ENCODE results near the gene SFTA2. TPM values are rescaled to one million over a fixed set of nuclear protein-coding genes. Genes with fewer than 3 reads are reported as not detected.
"Not testable (repeated sequence)": the region's sequence is repeated elsewhere in the genome, so short reads cannot be mapped to it uniquely, and the experiment has no call there.

Gene SFTA2
- total RNA-seq, 1 donor from 2014 or later = 2.7 TPM

DNA sequence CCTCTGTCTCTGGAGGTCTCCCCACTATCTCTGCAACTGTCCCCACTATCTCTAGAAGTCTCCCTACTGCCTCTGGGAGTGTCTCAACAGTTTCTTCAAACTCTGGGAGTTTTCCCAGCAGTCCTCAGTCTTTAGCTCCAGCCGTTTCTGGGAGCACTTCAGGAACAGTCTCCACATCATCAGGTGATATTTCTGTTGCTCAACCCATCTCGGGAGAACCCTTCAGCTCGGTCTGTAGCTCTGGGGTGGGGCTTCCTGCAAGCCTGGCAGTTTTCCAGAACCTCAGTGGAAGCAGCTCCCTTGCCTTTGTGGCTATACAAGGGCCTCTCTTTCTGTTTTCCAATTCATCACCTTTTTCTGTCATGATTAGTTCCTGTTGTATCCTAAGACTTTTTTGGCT lies 3.0 kb upstream of the SFTA2 start:
- Mint-ChIP-seq H3K27me3 (peaks cover 6% of the 10 kb centered on the region), H3K9me3 (no peaks in the 10 kb centered on the region), H3K4me1 (ENCODE audit: unreplicated experiment) (peaks cover 21% of the 10 kb centered on the region), H3K36me3 (no peaks in the 10 kb centered on the region), H3K27ac (peak overlapping the region; percentile 57), H3K4me3 (no peak overlapping the region)
- TF ChIP-seq, protein P1, sequence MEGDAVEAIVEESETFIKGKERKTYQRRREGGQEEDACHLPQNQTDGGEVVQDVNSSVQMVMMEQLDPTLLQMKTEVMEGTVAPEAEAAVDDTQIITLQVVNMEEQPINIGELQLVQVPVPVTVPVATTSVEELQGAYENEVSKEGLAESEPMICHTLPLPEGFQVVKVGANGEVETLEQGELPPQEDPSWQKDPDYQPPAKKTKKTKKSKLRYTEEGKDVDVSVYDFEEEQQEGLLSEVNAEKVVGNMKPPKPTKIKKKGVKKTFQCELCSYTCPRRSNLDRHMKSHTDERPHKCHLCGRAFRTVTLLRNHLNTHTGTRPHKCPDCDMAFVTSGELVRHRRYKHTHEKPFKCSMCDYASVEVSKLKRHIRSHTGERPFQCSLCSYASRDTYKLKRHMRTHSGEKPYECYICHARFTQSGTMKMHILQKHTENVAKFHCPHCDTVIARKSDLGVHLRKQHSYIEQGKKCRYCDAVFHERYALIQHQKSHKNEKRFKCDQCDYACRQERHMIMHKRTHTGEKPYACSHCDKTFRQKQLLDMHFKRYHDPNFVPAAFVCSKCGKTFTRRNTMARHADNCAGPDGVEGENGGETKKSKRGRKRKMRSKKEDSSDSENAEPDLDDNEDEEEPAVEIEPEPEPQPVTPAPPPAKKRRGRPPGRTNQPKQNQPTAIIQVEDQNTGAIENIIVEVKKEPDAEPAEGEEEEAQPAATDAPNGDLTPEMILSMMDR (conservative IDR thresholded peaks at IDR 0.05) = no peak
- DNase-seq (ENCODE audit: extremely low spot score, unreplicated experiment) = no peak

DNA sequence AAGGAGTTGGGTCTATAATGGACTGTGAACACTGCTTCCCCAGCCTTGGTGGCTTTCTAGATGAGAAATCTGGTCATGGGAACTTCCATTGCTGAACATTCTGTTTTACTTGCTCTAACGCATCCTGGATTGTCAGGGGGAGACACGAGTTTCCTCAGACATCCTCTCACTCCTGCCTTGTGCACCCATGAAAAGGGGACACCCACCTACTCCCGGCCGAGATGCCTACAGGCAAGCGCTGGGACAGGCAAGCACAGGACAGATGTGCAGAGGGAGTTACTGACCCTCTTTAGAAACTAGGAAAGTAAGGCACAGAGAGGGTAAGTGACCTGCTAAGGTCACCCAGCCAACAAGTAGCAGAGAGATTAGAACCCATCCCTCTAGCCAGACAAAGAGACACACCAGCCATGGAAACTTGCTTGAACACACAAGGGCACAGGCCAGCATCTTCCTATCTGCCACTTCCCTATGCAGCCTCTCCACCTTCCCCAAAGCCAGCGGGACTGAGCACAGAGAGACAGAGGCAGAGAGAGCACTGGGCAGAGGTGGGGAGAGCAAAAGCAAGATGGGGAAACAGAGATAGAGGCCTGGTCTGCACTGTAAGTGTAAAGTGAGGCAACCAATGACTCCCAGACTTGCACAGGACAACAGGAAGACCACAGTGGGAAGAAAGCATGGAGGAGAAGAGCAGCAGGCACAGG lies 845 bp upstream of the SFTA2 start:
- Mint-ChIP-seq H3K4me1 (ENCODE audit: unreplicated experiment) (peaks cover 21% of the 10 kb centered on the region), H3K9me3 (peaks cover 5% of the 10 kb centered on the region), H3K27ac (no peak overlapping the region), H3K4me3 (no peak overlapping the region), H3K36me3 (peaks cover 13% of the 10 kb centered on the region), H3K27me3 (peaks cover 6% of the 10 kb centered on the region)
- TF ChIP-seq, protein P1 (conservative IDR thresholded peaks at IDR 0.05) = no peak
- no peak for DNase-seq (ENCODE audit: extremely low spot score, unreplicated experiment)

DNA sequence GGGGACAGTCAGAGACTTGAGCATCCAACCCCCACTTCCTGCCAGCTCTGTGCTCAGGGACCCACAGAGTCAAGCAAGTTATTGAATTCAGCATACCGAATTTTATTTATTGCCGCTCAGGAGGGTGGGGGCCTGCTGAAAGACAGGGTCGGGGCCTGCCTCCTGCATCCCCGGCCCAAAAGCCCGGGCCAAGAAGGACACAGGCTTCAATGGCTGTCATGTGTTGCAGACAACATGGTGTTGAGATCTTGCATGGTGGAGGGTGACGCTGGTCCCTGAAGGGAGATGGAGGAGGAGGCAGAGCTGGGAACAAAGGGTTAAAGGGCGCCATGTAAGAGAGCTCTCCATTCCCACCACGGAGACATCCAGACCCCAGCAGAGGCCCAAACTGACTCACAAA lies 698 bp downstream of the SFTA2 start:
- Mint-ChIP-seq H3K27ac (peak overlapping the region; percentile 66), H3K9me3 (peaks cover 5% of the 10 kb centered on the region), H3K27me3 (peaks cover 3% of the 10 kb centered on the region), H3K36me3 (peaks cover 23% of the 10 kb centered on the region), H3K4me1 (ENCODE audit: unreplicated experiment) (peaks cover 17% of the 10 kb centered on the region), H3K4me3 (no peak overlapping the region)
- DNase-seq (ENCODE audit: extremely low spot score, unreplicated experiment) = no peak
- TF ChIP-seq, protein P1 (conservative IDR thresholded peaks at IDR 0.05) = no peak

DNA sequence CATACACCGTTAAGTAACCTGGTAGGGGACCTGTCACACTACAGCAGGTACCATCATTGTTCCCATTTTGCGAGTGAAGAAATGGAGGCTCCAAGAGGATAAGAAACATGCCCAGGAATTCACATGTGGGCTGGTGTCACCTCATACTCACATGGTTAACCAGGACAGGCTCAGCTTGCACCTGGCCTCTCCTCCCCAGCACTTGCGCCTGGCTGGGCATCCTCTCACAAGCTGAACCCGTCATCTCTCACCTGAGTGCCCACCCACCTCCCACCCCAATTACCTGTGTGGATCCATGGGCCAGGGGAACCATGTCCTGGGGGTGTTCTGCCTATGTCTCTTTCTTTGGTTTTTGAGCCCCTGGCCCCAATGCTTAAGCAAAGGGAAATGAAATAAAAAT lies 1.5 kb downstream of the SFTA2 start:
- Mint-ChIP-seq H3K27ac (no peak overlapping the region), H3K4me3 (no peak overlapping the region), H3K9me3 (peaks cover 5% of the 10 kb centered on the region), H3K36me3 (peaks cover 25% of the 10 kb centered on the region), H3K4me1 (ENCODE audit: unreplicated experiment) (peaks cover 13% of the 10 kb centered on the region), H3K27me3 (no peaks in the 10 kb centered on the region)
- TF ChIP-seq, protein P1 (conservative IDR thresholded peaks at IDR 0.05) = no peak
- DNase-seq (ENCODE audit: extremely low spot score, unreplicated experiment) = no peak

DNA sequence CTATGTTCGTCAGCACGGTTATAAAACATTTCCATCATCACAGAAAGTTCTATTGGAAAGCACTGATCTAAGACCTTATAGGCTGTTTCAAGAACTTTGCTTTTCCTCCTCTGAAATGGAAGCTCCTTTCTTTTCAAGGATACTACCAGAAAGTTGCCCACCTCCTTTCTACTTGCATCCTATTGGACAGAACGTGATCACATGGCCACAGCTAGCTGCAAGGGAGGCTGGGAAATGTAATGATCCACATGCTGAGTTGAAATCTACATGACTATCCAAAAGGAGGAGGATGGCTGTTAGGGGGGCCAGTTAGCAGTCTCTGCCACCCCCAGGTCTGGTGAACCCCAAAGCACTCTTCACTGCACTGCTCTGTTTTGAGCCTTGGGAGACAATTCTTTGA lies 3.3 kb downstream of the SFTA2 start:
- no peak for DNase-seq (ENCODE audit: extremely low spot score, unreplicated experiment)
- Mint-ChIP-seq H3K9me3 (peaks cover 5% of the 10 kb centered on the region), H3K4me1 (ENCODE audit: unreplicated experiment) (peaks cover 13% of the 10 kb centered on the region), H3K36me3 (peaks cover 25% of the 10 kb centered on the region), H3K27ac (no peak overlapping the region), H3K4me3 (no peak overlapping the region), H3K27me3 (no peaks in the 10 kb centered on the region)
- TF ChIP-seq, protein P1 (conservative IDR thresholded peaks at IDR 0.05) = no peak

DNA sequence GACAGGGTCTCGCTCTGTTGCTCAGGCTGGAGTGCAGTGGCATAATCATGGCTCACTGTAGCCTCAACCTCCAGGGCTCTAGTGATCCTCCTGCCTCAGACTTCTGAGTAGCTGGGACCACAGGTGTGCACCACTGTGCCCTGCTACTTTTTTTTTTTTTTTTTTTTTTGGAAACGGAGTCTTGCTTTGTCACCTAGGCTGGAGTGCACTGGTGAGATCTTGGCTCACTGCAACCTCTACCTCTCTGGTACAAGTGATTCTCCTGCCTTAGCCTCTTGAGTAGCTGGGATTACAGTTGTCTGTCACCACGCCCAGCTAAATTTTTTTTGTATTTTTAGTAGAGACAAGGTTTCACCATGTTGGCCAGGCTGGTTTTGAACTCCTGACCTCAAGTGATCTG lies 4.9 kb downstream of the SFTA2 start:
- not testable (repeated sequence) for H3K4me3 Mint-ChIP-seq; DNase-seq (ENCODE audit: extremely low spot score, unreplicated experiment); H3K27ac Mint-ChIP-seq; H3K27me3 Mint-ChIP-seq; H3K9me3 Mint-ChIP-seq; H3K4me1 Mint-ChIP-seq (ENCODE audit: unreplicated experiment)
- H3K36me3 Mint-ChIP-seq = peaks cover 25% of the 10 kb centered on the region

All from type B pancreatic cell (in vitro differentiated cells).